SK-N-SH (cell line): ENCODE measurements around the gene PARN. TPM values are rescaled to one million over a fixed set of nuclear protein-coding genes. Genes with fewer than 3 reads are reported as not detected.

Experiments
- CTCF ChIA-PET: fragments of 300-600, 350-600 bp; formaldehyde crosslinking; extraction: SDS; loops from one replicate; lab custom pipeline; 2021; lab: Yijun Ruan, JAX
- POLR2A ChIA-PET: fragments of 350-600 bp; sonication (Branson Sonifier 250); formaldehyde crosslinking; extraction: SDS; loops from one replicate; lab custom pipeline; 2020; ENCODE audit warnings: antibody characterized with exemption, inconsistent platforms; lab: Yijun Ruan, JAX
- DNase-seq: peaks from one replicate; pipeline ENCODE4 v3.0.0; 2012
- H2AFZ ChIP-seq: fragments of 200-600 bp; sonication (generic); 2 replicates; pipeline ENCODE4 v1.8.1; 2016; ENCODE audit warnings: antibody characterized with exemption, mild to moderate bottlenecking, low read depth
- H3F3A ChIP-seq: fragments of 200-600 bp; sonication (generic); replicated peaks from 2 replicates; pipeline ENCODE3; 2016; ENCODE audit warnings: antibody characterized with exemption, mild to moderate bottlenecking; ENCODE audit not compliant: insufficient read depth
- H3K27ac ChIP-seq, 2 experiments: fragments of 200-500 bp in 1 of 2; fragments of 200-600 bp in 1 of 2; sonication (Bioruptor generic) in 1 of 2; sonication (generic), shearing (Covaris generic) in 1 of 2; 2 replicates each; pipeline versions ENCODE4 v1.5.1 to v1.6.1; 2014 to 2016; ENCODE audit warnings: low read depth in 2 of 2, inconsistent platforms in 1 of 2, low read length in 1 of 2, mild to moderate bottlenecking in 1 of 2, mixed read lengths in 1 of 2
- H3K27me3 ChIP-seq: fragments of 200-600 bp; sonication (generic), shearing (Covaris generic); 2 replicates; pipeline ENCODE4 v1.6.1; 2016; ENCODE audit warnings: mixed run types; ENCODE audit not compliant: insufficient read depth
- H3K36me3 ChIP-seq, 2 experiments: fragments of 200-500 bp in 1 of 2; fragments of 200-600 bp in 1 of 2; sonication (Bioruptor generic) in 1 of 2; sonication (generic) in 1 of 2; replicated peaks in 1 of 2; 2 replicates each; pipeline versions ENCODE3 to v1.5.1; 2014 to 2016; ENCODE audit warnings: low read length in 1 of 2, mild to moderate bottlenecking in 1 of 2; ENCODE audit not compliant: insufficient read depth in 2 of 2, control insufficient read depth in 1 of 2
- H3K4me1 ChIP-seq, 2 experiments: fragments of 200-500 bp in 1 of 2; fragments of 200-600 bp in 1 of 2; sonication (Bioruptor generic) in 1 of 2; sonication (generic), shearing (Covaris generic) in 1 of 2; 2 replicates each; pipeline versions ENCODE4 v1.5.1 to v1.6.1; 2014 to 2016; ENCODE audit warnings: low read depth in 1 of 2, low read length in 1 of 2, mixed run types in 1 of 2; ENCODE audit not compliant: insufficient read depth in 2 of 2, control insufficient read depth in 1 of 2
- H3K4me2 ChIP-seq: fragments of 200-600 bp; sonication (generic), shearing (Covaris generic); 2 replicates; pipeline ENCODE4 v1.6.1; 2017; ENCODE audit warnings: mixed run types
- H3K4me3 ChIP-seq, 2 experiments: fragments of 200-500 bp in 1 of 2; fragments of 200-600 bp in 1 of 2; sonication (Bioruptor generic) in 1 of 2; sonication (generic), shearing (Covaris generic) in 1 of 2; 2 replicates each; pipeline versions ENCODE4 v1.5.1 to v1.8.1; 2014 to 2016; ENCODE audit warnings: low read depth in 2 of 2, inconsistent platforms in 1 of 2, low read length in 1 of 2, mild to moderate bottlenecking in 1 of 2, mixed read lengths in 1 of 2, moderate library complexity in 1 of 2
- H3K79me2 ChIP-seq: fragments of 200-600 bp; sonication (generic); 2 replicates; pipeline ENCODE4 v1.8.1; 2017; ENCODE audit warnings: mild to moderate bottlenecking; ENCODE audit not compliant: insufficient read depth
- H3K9ac ChIP-seq: fragments of 200-600 bp; sonication (generic); 2 replicates; pipeline ENCODE4 v1.6.1; 2017; ENCODE audit warnings: mixed run types
- H3K9me2 ChIP-seq: fragments of 200-600 bp; sonication (generic); 2 replicates; pipeline ENCODE4 v1.6.1; 2017; ENCODE audit warnings: mixed run types
- H3K9me3 ChIP-seq: fragments of 200-600 bp; sonication (generic); 2 replicates; pipeline ENCODE4 v1.6.1; 2017; ENCODE audit warnings: mixed run types, mild to moderate bottlenecking, moderate library complexity
- H4K20me1 ChIP-seq: fragments of 200-600 bp; sonication (generic); 2 replicates; pipeline ENCODE4 v1.6.1; 2017; ENCODE audit warnings: mild to moderate bottlenecking, mixed run types; ENCODE audit not compliant: insufficient read depth
- ELF1 ChIP-seq: IDR thresholded peaks from 2 replicates; pipeline ENCODE4 v1.4.0; 2012
- EZH2phosphoT487 ChIP-seq: fragments of 200-600 bp; sonication (generic); IDR thresholded peaks from 2 replicates; pipeline ENCODE4 v1.6.1; 2017; ENCODE audit warnings: low read depth, mixed run types, mild to moderate bottlenecking, antibody characterized with exemption, moderate library complexity, borderline replicate concordance
- FOXM1 ChIP-seq: IDR thresholded peaks from 2 replicates; pipeline ENCODE4 v1.4.0; 2012; ENCODE audit warnings: low read depth, mild to moderate bottlenecking
- GABPA ChIP-seq: IDR thresholded peaks from 2 replicates; pipeline ENCODE4 v1.4.0; 2012; ENCODE audit warnings: low read depth, mild to moderate bottlenecking
- GATA2 ChIP-seq: sonication (generic); formaldehyde crosslinking; IDR thresholded peaks from 2 replicates; pipeline ENCODE4 v1.5.0; 2020; ENCODE audit warnings: mild to moderate bottlenecking, missing genetic modification reagents
- JUND ChIP-seq: IDR thresholded peaks from 2 replicates; pipeline ENCODE4 v1.4.0; 2012
- NRF1 ChIP-seq: IDR thresholded peaks from 2 replicates; pipeline ENCODE4 v1.6.1; 2012; ENCODE audit warnings: low read depth, mild to moderate bottlenecking, low read length
- POLR2AphosphoS5 ChIP-seq: IDR thresholded peaks from 2 replicates; pipeline ENCODE4 v1.6.1; 2012; ENCODE audit warnings: low read depth, low read length
- RAD21 ChIP-seq: IDR thresholded peaks from 2 replicates; pipeline ENCODE4 v1.6.1; 2012; ENCODE audit warnings: mild to moderate bottlenecking, low read length
- RFX5 ChIP-seq: IDR thresholded peaks from 2 replicates; pipeline ENCODE4 v1.6.1; 2012; ENCODE audit warnings: mild to moderate bottlenecking, improper control_type of control experiment, low read length
- TCF12 ChIP-seq: IDR thresholded peaks from 2 replicates; pipeline ENCODE4 v1.4.0; 2012
- TEAD4 ChIP-seq: IDR thresholded peaks from 2 replicates; pipeline ENCODE4 v1.4.0; 2012; ENCODE audit warnings: mild to moderate bottlenecking, borderline replicate concordance; ENCODE audit not compliant: insufficient read depth
- WGBS: methylation state at CpG from one replicate; pipeline ENCODE4 v1.1.6; 2017; ENCODE audit warnings: low lambda C conversion rate; 5-methylcytosine and 5-hydroxymethylcytosine counted together
- polyA plus RNA-seq, 3 experiments: library from polyadenylated mRNA; depleted of rRNA; stranded (reverse); fragments of >200 nt; gene quantifications; 2 replicates each; pipeline ENCODE4 v1.2.3, GENCODE V29; 2012
- TF ChIP-seq, protein P1 (sequence below): IDR thresholded peaks from 2 replicates; pipeline ENCODE4 v1.4.0; 2012; ENCODE audit warnings: low read depth
- TF ChIP-seq, protein P2 (sequence below): fragments of 200-600 bp; sonication (generic); IDR thresholded peaks from 2 replicates; pipeline ENCODE4 v1.6.1; 2017; ENCODE audit warnings: antibody characterized with exemption, mild to moderate bottlenecking, moderate library complexity

The PARN gene
- polyA plus RNA-seq, 1 of the 3 experiments (the other 2 are of a cell fraction) = 20.5 TPM

DNA sequence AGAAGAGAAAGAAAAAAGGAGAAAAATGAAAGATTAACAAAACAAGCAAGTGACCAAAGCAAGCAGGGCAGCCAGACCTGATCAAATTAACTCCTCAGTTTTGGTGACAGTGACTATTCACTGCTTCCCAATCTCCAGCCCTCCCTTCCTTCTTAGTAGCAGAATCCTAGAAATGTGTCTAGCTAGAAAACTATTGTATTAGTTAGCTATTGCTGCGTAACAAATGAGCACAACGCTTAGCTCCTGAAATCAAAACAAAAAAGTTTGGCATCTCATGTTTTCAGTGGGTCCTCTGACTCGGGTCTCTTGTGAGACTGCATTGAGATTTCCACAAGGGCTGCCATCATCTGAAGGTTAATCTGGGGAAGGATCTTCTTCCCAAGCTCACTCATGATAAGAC is 213.9 kb downstream of the PARN start:
- Histone ChIP-seq H3K79me2 (no peaks in the 10 kb centered on the region), H3K4me1 (no peaks in the 10 kb centered on the region), H3K27me3 (no peaks in the 10 kb centered on the region), H3K4me2 (no peak overlapping the region), H2AFZ (no peak overlapping the region), H3F3A (no peaks in the 10 kb centered on the region), H3K9me3 (no peaks in the 10 kb centered on the region), H3K4me3 (no peak overlapping the region), H3K36me3 (no peaks in the 10 kb centered on the region), H4K20me1 (no peaks in the 10 kb centered on the region), H3K9me2 (no peaks in the 10 kb centered on the region), H3K27ac (no peak overlapping the region), H3K9ac (no peak overlapping the region)
- no peak for DNase-seq
- ChIA-PET POLR2A (no interaction called here), CTCF (no interaction called here)
- no peak for TF ChIP-seq RAD21
- no peak for TF ChIP-seq GABPA
- TF ChIP-seq RFX5 = no peak
- TF ChIP-seq ELF1 = no peak
- WGBS = 90% methylated on average over 3 of the region's 3 CpGs

DNA sequence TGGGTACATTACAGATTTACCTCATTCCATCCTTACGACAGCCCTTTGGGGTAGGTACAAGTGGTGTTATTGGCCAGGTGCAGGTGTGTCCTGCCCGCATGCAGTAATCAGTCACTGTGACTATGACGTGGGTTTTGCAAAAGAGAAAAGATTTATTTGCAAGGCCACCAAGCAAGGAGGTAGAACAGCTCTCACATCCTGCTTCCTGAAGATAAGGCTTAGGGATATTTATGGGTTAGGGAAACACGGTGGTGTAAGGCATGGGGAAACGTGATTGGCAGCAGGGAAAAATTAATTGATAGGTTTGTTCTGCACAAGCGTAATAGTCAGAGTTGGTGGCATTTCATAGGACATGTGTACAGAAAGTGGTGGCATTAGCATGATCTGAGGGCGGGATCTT is 214.8 kb downstream of the PARN start:
- Histone ChIP-seq H3K9me2 (no peaks in the 10 kb centered on the region), H3K9me3 (no peaks in the 10 kb centered on the region), H3K4me2 (no peak overlapping the region), H3F3A (no peaks in the 10 kb centered on the region), H3K36me3 (no peaks in the 10 kb centered on the region), H3K4me3 (no peak overlapping the region), H4K20me1 (no peaks in the 10 kb centered on the region), H3K27me3 (no peaks in the 10 kb centered on the region), H2AFZ (no peak overlapping the region)
- no peak for DNase-seq
- 94% methylated on average over 7 of the region's 7 CpGs for WGBS
- no peak for TF ChIP-seq EZH2phosphoT487
- no peak for TF ChIP-seq GATA2 (CRISPR knock-in tag)
- no peak for TF ChIP-seq POLR2AphosphoS5
- TF ChIP-seq, protein P1, sequence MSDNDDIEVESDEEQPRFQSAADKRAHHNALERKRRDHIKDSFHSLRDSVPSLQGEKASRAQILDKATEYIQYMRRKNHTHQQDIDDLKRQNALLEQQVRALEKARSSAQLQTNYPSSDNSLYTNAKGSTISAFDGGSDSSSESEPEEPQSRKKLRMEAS = no peak
- TF ChIP-seq NRF1 = no peak
- TF ChIP-seq ELF1 = no peak
- TF ChIP-seq, protein P2, sequence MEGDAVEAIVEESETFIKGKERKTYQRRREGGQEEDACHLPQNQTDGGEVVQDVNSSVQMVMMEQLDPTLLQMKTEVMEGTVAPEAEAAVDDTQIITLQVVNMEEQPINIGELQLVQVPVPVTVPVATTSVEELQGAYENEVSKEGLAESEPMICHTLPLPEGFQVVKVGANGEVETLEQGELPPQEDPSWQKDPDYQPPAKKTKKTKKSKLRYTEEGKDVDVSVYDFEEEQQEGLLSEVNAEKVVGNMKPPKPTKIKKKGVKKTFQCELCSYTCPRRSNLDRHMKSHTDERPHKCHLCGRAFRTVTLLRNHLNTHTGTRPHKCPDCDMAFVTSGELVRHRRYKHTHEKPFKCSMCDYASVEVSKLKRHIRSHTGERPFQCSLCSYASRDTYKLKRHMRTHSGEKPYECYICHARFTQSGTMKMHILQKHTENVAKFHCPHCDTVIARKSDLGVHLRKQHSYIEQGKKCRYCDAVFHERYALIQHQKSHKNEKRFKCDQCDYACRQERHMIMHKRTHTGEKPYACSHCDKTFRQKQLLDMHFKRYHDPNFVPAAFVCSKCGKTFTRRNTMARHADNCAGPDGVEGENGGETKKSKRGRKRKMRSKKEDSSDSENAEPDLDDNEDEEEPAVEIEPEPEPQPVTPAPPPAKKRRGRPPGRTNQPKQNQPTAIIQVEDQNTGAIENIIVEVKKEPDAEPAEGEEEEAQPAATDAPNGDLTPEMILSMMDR = no peak
- no peak for TF ChIP-seq JUND
- TF ChIP-seq FOXM1 = no peak
- TF ChIP-seq TCF12 = no peak
- TF ChIP-seq GABPA = no peak
- TF ChIP-seq TEAD4 = no peak
- TF ChIP-seq, all 33 proteins: peak for 0
- ChIA-PET CTCF (no interaction called here), POLR2A (no interaction called here)
- Histone ChIP-seq H3K9ac (no peak overlapping the region), H3K79me2 (no peaks in the 10 kb centered on the region), H3K27ac (no peak overlapping the region), H3K4me1 (no peaks in the 10 kb centered on the region)
